HG03045 (cell line): ENCODE results near the gene PCK2.
"Not testable (repeated sequence)": the region's sequence is repeated elsewhere in the genome, so short reads cannot be mapped to it uniquely, and the experiment has no call there.

Experiments used
- ATAC-seq: cut with Tn5 transposase; IDR thresholded peaks from one replicate; pipeline ENCODE4 v1.9.1; 2021; ENCODE audit warnings: mild to moderate bottlenecking, moderate library complexity; ENCODE audit not compliant: unreplicated experiment

PCK2 gene

GRCh38 chr14:24093901-24094840, at the start of gene PCK2:
PCK2 (plus strand) TSS chr14:24094311; CDS start chr14:24094406, 95 bp downstream.
- ATAC-seq = peak; percentile 59

DNA sequence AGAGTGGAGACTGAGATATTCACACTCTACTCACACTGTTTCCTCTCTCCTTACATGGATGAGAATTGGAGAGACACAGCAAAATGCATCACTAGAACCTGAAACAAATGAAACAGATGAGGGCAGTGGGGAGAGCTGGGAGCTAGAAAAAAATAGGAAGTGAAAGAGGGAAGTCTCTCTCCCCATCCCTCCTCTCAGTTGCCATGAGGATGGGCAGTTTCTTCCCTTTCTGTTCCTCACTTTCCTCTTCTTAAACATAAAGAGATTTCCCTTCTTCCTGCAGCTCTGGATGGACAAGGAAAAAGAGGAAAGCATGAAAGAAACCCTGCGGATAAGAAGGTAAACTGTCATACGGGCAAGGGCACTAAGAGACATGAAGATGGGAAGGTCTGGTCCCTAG, 45.1 kb upstream of the PCK2 start:
- ATAC-seq = not testable (repeated sequence)

DNA sequence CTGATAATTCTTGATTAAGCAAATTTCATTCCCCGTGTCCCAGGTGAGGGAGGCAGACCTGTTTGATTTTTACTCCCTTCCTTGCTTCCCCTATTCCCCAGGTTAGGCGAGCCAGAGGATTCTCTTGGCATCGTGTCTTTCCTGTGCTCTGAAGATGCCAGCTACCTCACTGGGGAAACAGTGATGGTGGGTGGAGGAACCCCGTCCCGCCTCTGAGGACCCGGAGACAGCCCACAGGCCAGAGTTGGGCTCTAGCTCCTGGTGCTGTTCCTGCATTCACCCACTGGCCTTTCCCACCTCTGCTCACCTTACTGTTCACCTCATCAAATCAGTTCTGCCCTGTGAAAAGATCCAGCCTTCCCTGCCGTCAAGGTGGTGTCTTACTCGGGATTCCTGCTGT, 43.4 kb upstream of the PCK2 start:
- ATAC-seq = not testable (repeated sequence)

GRCh38 chr14:24051176-24051788, 42.8 kb upstream of the PCK2 start:
- no peak for ATAC-seq

DNA sequence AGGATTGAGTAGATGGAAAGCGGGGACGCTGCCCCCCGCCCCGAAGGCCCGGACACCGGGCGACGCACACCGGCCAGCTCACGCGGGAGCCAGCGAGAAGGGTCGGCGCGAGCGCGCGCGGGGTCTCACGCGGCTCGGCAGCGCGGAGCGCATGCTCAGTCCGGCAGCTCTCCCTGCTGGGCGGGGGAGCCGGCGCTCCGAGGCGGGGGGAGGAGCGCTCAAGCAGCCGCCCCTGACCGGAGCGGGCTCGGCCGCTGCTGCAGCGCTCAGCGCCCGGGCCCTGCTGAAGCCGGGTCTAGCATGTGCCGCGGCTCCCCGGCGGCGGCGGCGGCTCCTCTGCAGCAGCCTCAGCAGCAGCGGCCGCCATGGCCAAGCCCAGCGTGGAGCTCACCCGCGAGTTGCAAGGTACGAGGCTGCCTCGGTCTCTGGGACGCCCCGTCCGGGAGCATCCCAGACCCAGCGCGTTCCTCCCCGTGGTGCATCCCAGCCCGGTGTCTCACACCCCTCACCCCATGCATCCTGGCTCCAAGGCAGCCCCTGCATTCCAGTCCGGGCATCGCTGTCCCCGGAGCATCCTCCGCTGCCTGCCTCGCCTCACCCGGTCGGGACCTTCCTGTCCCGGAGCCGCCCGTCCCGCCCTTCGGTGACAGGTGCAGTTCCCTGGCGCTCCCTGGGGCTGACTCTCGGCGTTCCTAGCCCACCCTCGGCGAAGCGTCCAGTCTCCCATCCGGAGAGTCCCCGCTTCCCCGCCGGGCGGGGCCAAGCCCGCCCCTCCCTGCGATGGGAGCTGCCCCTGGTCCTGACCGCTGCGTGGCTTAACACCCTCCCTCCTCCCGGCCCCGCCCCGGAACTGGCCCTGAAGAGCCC, 42.1 kb upstream of the PCK2 start, which contains the start of gene CARMIL3:
Gene CARMIL3 (plus strand): TSS at position 221 of the 867 bp plus-strand sequence. CDS start 145 bp downstream, at position 366.
- ATAC-seq = peak; percentile 80

GRCh38 chr14:24052656-24053547, 41.2 kb upstream of the PCK2 start:
- ATAC-seq = no peak

GRCh38 chr14:24053548-24054323, 40.4 kb upstream of the PCK2 start:
- no peak for ATAC-seq

DNA sequence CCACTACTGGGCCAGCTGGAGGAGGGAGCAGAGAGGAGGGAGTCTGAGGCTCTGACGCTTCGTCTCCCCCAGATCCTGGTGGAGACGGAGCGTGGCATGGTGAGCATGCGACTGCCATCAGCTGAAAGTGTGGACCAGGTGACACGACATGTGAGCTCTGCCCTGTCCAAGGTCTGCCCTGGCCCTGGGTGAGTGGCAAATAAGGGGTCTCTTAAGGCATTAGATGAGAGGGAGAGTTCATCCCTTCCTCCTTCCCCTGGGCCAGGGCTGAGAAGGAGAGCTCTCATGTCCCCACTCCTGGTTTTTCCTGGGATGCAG, 39.8 kb upstream of the PCK2 start:
- no peak for ATAC-seq

GRCh38 chr14:24054646-24055045, 39.5 kb upstream of the PCK2 start:
- ATAC-seq = no peak

DNA sequence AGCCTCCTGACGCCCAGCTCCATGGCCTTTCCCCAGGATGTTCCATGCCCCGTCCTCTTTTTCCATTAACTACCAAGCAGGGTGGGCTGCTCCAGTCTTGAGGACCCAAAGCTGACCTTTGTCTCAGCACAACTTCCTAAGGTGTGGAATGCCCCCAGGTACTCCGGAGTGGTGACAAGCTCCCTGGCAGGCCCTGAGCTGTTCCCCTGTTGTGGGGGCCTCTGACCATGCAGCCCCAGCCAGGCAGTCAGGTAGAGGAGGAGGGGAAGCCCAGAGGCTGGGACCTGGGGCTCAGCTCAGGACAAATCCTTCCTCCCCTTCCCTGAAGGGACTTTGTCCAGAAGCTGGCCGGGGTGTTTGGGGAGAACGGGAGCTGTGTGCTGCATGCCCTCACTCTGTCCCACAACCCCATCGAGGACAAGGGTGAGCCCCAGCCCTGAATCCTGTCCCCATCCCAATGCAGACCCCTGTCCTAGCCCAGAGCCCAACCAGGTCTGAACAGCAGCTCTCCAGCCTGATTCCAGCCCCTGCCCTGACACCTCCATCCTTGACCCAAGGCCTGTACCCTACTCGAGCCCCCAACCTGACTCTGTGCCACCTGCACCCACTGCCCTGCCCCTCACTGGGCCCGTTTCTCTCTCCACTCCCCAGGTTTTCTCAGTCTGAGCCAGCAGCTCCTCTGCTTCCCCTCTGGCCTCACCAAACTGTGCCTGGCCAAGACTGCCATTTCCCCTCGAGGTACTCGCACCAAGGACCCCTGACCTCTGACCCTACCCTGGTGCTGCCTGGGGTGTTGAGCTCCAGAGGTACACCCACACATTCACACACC, 37.9 kb upstream of the PCK2 start:
- ATAC-seq = no peak

DNA sequence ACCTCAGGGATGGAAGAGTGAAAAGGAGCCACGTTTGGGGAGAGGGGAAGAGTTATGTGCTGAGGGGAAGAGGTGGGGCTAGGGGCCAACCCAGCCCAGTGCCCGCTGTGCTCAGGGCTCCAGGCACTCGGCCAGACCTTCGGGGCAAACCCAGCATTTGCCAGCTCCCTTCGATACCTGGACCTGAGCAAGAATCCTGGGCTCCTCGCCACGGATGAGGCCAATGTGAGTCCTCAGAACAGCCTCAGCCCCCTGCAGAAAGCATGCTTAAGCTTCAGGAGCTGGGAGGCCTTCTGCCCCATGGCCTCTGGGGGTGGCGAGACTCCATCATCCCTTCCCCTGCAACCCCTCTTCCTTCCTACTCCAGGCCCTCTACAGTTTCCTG, 37.3 kb upstream of the PCK2 start:
- no peak for ATAC-seq

DNA sequence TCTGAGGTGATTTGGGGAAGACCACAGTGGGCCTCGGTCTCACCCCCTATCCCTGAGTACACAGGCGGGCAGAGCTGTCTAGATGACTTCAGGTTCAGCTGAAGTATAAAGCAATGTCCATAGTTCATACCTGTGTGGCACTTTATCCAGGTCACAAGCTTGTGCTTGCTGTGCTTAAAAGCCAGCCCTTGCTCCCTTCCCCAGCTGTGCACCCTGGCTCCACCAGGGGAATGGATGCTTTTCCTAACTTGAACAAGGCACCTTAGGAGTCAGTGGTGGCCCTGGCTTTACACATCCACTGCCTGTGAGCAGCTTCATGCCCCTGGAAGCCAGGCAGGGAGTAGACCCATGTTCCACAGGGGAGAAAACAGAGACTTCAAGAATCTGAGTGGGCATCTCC, 36.8 kb upstream of the PCK2 start:
- no peak for ATAC-seq

GRCh38 chr14:24057867-24058259, 36.2 kb upstream of the PCK2 start:
- no peak for ATAC-seq

DNA sequence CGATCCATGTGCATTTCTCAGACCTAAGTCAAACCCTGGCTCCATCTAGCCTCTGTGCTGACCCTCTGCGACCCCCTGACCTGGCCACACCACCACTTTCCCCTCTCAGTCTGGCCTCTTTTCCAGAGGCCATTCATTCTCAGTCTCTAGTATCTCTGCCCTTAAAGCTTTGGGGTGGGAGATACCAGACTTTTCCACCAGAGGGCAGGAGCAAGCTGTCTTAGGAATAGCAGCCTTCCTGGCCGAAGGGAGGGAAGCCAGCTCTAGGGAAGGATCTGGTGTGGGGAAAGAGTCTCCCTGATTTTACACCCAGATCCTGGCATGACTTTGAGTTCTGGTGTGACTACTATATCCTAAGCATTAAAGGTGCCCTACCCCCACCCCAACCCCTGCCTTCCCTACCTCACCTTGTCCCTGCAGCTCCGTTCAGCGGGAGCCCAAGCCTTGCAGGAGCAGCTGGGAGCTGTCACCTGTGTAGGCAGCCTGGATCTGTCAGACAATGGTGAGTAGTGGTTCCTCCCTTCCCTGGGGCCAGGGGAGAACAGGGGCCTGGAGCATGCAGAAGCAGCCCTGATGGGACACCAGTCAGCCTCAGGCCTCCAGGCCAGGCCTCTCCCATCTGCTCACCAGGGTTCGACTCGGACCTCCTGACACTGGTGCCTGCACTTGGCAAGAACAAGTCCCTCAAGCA, 35.7 kb upstream of the PCK2 start:
- ATAC-seq = no peak

DNA sequence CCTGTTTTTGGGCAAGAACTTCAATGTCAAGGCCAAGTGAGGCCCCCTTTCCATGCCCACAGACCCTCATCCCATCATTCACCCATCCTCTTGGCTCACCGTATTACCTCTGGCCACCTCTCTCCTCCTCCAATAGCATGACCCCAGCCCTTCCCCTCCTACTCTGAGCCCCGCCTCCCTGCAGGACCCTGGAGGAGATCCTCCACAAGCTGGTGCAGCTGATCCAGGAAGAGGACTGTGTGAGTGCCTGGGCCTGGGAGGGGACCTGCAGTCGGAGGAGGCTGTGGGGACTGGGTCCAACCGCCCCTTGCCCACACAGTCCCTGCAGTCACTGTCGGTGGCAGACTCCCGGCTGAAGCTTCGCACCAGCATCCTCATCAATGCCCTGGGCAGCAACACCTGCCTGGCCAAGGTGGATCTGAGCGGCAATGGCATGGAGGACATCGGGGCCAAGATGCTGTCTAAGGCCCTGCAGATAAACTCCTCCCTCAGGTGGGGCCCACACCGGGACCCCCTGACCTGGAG, 35.1 kb upstream of the PCK2 start:
- ATAC-seq = no peak

DNA sequence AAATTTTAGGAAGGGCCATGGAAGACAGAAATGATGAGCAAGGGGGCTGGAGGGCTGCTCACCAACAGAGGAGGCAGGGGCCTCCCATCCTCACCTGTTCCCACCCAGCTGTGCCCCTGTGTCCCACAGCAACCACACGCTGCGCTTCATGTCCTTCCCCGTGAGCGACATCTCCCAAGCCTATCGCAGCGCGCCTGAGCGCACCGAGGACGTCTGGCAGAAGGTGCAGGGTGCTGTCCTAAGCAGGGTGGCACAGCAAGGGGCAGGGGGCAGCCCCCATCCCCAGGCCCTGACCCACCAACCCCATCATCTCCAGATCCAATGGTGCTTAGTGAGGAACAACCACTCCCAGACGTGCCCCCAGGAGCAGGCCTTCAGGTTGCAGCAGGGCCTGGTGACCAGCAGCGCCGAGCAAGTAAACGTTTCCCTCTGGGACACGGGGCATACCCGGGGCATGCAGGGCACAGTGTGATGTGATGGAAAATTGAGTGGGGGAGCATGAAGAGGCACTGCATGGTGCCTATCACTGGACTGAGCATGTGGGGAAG, 34.2 kb upstream of the PCK2 start:
- ATAC-seq = no peak

DNA sequence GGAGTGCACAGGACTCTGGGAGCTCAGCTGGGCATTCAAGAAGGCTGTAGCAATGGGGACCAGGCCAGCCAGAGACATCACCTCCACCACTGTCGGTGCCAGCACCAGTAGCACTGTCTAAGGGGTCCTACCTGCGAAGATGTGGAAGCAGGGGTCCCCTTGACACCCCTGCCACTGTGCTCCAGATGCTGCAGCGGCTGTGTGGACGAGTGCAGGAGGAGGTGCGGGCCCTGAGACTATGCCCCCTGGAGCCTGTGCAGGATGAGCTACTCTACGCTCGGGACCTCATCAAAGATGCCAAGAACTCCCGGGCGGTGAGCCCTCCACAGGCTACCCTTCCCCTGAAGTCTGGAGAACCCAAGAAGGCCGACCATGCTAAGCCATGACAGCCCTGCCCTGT, 33.7 kb upstream of the PCK2 start:
- ATAC-seq = no peak
